ENCODE results near the gene NNT.
"Not testable (repeated sequence)": the region's sequence is repeated elsewhere in the genome, so short reads cannot be mapped to it uniquely, and the experiment has no call there.

The NNT gene

DNA sequence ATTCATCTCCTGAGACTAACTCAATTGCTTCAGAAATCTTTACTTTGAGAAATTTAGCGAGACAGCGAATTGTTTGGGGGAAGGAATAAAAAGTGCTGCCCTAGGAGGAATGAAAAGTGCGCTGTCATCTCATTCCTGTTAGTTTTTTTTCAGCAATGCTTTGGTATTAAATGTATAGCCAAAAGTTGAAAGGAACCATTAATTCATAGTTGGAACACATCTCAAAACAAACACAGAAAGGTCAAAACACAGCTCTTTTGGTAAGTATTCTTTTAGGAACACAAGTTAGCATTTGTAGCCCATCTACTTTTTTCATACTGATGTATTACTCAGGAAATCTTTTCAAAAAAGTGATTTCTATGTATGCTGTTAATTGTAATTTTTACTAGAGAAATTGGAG, 109.1 kb downstream of the NNT start:
- DNase-seq (ENCODE audit: low spot score), result no peak

- not testable (repeated sequence) for DNase-seq (ENCODE audit: low spot score)
These were observed 116.8 kb downstream of the NNT start for GRCh38 chr5:43719783-43720182.

- no peak for DNase-seq (ENCODE audit: low spot score)
These were observed 125.6 kb downstream of the NNT start for GRCh38 chr5:43728581-43728980.

GRCh38 chr5:43729846-43730478, 127.0 kb downstream of the NNT start:
- DNase-seq (ENCODE audit: low spot score), result peak; percentile 22

GRCh38 chr5:43730832-43731342, 127.9 kb downstream of the NNT start:
- no peak for DNase-seq (ENCODE audit: low spot score)

DNA sequence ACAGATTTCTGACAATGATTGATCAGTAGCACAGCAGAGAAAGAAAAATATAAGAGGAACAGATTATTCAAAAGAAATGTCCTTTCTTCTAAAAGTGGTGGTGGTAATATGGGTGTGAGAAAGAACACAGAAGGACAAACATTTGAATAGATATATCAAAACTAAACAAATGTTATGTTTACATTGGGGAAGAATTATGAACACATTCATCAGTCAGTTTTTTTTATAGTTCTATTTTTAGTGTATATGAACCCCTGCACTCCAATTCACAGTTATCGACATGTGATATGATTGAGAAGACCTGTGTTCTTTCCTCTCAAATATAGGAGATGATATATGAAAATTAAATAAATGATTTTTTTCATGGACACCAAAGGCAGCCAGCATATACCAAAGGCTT, 128.6 kb downstream of the NNT start:
- DNase-seq (ENCODE audit: low spot score), result no peak

- DNase-seq (ENCODE audit: low spot score), result not testable (repeated sequence)
These were observed 143.1 kb downstream of the NNT start for GRCh38 chr5:43745923-43746548.

GRCh38 chr5:43750809-43751208, 147.8 kb downstream of the NNT start:
- no peak for DNase-seq (ENCODE audit: low spot score)

DNA sequence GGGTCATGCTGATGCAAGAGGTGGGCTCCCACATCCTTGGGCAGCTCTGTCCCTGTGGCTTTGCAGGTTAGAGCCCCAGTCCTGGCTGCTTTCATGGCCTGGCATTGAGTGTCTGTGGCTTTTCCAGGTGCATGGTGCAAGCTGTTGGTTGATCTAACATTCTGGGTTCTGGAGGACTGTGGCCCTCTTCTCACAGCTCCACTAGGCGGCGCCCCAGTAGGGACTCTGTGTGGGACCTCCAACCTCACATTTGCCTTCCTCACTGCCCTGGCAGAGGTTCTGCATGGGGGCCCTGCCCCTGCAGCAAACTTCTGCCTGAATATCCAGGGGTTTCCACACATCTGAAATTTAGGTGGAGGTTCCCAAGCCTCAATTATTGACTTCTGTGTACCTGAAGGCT, 150.1 kb downstream of the NNT start:
- no peak for DNase-seq (ENCODE audit: low spot score)

All from cerebellar cortex (tissue), 1 donor.